Ishikawa (cell line): ENCODE measurements around the gene EPGN.

ENCODE experiments used
- EGR1 ChIP-seq: IDR thresholded peaks from 2 replicates; pipeline ENCODE4 v1.6.1; 2012
- EP300 ChIP-seq: IDR thresholded peaks from 2 replicates; pipeline ENCODE4 v1.6.1; 2012; ENCODE audit warnings: borderline replicate concordance
- FOXM1 ChIP-seq: IDR thresholded peaks from 2 replicates; pipeline ENCODE4 v1.6.1; 2012; ENCODE audit warnings: low read depth, borderline replicate concordance
- MAX ChIP-seq: IDR thresholded peaks from 2 replicates; pipeline ENCODE4 v1.6.1; 2012
- RAD21 ChIP-seq: IDR thresholded peaks from 2 replicates; pipeline ENCODE4 v1.6.1; 2012; ENCODE audit warnings: low read depth
- TCF12 ChIP-seq: IDR thresholded peaks from 2 replicates; pipeline ENCODE4 v1.6.1; 2012; ENCODE audit warnings: low read depth
- YY1 ChIP-seq: IDR thresholded peaks from 2 replicates; pipeline ENCODE4 v1.6.1; 2012; ENCODE audit warnings: low read depth
- ZBTB7A ChIP-seq: IDR thresholded peaks from 2 replicates; pipeline ENCODE4 v1.6.1; 2012; ENCODE audit warnings: low read depth

GRCh38 chr4:74361671-74362070, 53.4 kb downstream of the EPGN start:
- no peak for TF ChIP-seq FOXM1
- TF ChIP-seq EGR1 = no peak
- no peak for TF ChIP-seq EP300
- no peak for TF ChIP-seq MAX
- no peak for TF ChIP-seq RAD21
- no peak for TF ChIP-seq TCF12
- no peak for TF ChIP-seq ZBTB7A
- no peak for TF ChIP-seq YY1
